Measurements from ENCODE around the gene CLDN11. TPM values are rescaled to one million over a fixed set of nuclear protein-coding genes. Genes with fewer than 3 reads are reported as not detected.

The CLDN11 gene
- total RNA-seq, 2 donors from 2014 or later, result 9.0 to 15.8 TPM

DNA sequence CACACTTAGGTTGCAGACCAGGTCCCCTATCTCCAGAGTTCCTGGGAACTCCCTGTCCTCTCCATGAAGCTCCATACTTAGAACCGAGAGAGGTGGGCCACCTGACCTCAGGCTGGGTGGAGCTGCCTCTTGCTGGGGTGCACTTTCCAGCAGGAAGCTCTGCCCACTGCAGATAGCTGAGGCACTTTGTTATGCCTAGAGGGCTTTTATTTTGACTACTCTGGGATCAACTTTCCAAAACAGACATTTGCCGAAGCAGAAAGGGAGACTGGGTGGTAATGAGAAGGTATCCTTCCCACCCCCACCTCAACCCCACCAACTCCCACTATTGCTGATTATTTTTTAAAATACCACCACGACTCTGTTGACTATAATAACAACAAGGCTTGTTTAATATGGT, 54.7 kb downstream of the CLDN11 start:
- no peaks in the 10 kb centered on the region for H3K9me3 ChIP-seq
- no peak for DNase-seq (ENCODE audit: low spot score)

DNA sequence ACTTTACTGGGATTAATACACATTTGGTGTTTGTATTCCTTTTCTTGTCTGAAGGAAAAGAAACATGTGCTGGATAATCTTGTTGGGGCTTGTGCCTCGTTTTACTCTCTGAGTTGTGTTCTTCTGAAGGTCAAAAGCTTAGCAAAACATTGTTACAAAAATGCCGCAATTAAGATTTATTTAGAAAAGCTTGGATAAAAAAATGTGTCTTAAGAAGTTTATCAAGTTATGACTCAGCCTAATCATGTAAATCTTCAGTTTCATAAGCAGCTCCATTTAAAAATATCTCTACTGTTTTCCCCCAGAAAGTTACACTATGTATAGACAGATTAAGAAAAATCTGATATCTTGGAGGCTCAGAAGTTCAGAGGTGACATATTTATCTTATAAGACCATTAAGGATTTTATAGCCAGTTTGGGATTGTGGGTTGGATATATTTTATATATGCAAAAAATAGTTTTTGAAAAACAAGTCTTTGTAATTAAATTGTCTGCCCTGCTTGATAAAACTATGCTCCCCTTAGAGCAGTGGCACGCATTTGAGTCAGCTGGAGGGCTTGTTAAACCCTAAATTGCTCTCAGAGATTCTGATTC, 56.5 kb downstream of the CLDN11 start:
- Histone ChIP-seq H3K27ac (no peak overlapping the region), H3K9me3 (no peaks in the 10 kb centered on the region), H3K4me3 (no peak overlapping the region), H3K27me3 (no peaks in the 10 kb centered on the region), H3K4me1 (no peaks in the 10 kb centered on the region), H3K36me3 (no peaks in the 10 kb centered on the region)
- DNase-seq (ENCODE audit: low spot score), result no peak
- TF ChIP-seq, protein P1, sequence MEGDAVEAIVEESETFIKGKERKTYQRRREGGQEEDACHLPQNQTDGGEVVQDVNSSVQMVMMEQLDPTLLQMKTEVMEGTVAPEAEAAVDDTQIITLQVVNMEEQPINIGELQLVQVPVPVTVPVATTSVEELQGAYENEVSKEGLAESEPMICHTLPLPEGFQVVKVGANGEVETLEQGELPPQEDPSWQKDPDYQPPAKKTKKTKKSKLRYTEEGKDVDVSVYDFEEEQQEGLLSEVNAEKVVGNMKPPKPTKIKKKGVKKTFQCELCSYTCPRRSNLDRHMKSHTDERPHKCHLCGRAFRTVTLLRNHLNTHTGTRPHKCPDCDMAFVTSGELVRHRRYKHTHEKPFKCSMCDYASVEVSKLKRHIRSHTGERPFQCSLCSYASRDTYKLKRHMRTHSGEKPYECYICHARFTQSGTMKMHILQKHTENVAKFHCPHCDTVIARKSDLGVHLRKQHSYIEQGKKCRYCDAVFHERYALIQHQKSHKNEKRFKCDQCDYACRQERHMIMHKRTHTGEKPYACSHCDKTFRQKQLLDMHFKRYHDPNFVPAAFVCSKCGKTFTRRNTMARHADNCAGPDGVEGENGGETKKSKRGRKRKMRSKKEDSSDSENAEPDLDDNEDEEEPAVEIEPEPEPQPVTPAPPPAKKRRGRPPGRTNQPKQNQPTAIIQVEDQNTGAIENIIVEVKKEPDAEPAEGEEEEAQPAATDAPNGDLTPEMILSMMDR (IDR thresholded peaks at IDR 0.05), result no peak

More for the DNA sequence above, 54.7 kb downstream of the CLDN11 start:
- no peak overlapping the region for H3K27ac ChIP-seq
- H3K36me3 ChIP-seq, result no peaks in the 10 kb centered on the region
- H3K27me3 ChIP-seq, result no peaks in the 10 kb centered on the region
- TF ChIP-seq, protein P1 (IDR thresholded peaks at IDR 0.05), result no peak
- H3K4me3 ChIP-seq, result no peak overlapping the region
- H3K4me1 ChIP-seq, result no peaks in the 10 kb centered on the region

DNA sequence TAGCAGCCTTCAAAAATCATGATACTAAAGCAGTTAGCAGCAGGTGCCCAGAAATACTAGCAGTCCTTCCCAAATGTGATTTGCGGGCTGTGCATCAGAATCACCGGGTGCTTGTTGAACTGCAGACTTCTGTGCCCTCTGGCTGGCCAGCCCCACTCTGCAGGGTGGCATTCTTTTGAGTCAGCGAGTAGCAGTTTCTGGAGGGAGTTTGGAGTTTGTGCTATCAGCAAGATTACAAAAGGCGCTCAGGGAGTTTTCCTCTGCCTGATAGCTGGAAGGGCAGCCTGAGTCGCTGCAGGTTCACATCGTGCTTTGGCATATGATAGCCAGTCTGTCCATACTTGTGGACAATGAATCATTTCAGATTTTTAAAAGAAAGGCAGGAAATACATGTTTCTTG, 57.6 kb downstream of the CLDN11 start:
- no peaks in the 10 kb centered on the region for H3K36me3 ChIP-seq
- DNase-seq (ENCODE audit: low spot score), result no peak
- no peaks in the 10 kb centered on the region for H3K4me1 ChIP-seq
- TF ChIP-seq, protein P1 (IDR thresholded peaks at IDR 0.05), result no peak
- no peak overlapping the region for H3K4me3 ChIP-seq
- no peaks in the 10 kb centered on the region for H3K9me3 ChIP-seq
- H3K27me3 ChIP-seq, result no peaks in the 10 kb centered on the region
- H3K27ac ChIP-seq, result no peak overlapping the region

DNA sequence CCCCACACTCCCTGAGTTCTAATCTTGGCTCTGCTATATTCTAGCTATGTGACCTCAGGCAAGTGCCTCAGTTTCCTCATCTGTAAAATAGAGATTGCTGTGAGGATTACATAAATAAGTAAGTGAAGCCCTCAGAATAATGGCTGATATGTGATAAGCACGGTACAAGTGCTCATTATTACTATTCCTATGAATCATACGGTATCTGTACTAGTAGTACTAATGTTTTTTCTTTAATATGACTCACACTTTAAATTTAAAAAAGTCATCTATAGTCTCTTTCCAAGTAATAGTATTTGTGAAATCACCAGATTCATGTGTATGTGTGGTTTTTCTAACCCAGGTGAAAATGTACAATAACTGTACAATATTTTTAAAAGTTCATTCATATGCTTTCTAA, 58.7 kb downstream of the CLDN11 start:
- Histone ChIP-seq H3K27me3 (no peaks in the 10 kb centered on the region), H3K4me3 (no peak overlapping the region), H3K27ac (no peak overlapping the region), H3K36me3 (no peaks in the 10 kb centered on the region), H3K9me3 (no peaks in the 10 kb centered on the region), H3K4me1 (no peaks in the 10 kb centered on the region)
- TF ChIP-seq, protein P1 (IDR thresholded peaks at IDR 0.05), result no peak
- DNase-seq (ENCODE audit: low spot score), result no peak

DNA sequence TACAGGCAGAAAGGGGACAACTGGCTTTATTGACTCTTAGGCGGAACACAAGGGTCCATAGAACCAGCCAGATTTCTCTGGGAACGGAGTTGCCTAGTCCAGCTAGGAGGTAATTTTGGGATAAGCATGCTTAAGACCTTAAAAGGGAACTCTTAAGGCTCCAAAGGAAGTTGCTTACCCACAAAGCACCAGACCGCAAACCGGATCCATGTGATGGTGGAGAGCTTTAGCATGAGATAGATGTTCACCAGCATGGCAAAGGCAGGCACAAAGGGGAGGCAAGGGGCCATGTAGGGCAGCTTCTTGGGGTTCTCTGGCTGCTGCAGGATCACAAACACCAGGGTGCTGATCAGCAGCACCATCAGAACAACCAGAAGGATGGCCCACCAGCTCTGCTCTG, 61.4 kb downstream of the CLDN11 start:
- Histone ChIP-seq H3K4me1 (no peaks in the 10 kb centered on the region), H3K27me3 (no peaks in the 10 kb centered on the region), H3K27ac (no peak overlapping the region), H3K9me3 (no peaks in the 10 kb centered on the region), H3K36me3 (no peaks in the 10 kb centered on the region), H3K4me3 (no peak overlapping the region)
- no peak for DNase-seq (ENCODE audit: low spot score)
- TF ChIP-seq, protein P1 (IDR thresholded peaks at IDR 0.05), result no peak

DNA sequence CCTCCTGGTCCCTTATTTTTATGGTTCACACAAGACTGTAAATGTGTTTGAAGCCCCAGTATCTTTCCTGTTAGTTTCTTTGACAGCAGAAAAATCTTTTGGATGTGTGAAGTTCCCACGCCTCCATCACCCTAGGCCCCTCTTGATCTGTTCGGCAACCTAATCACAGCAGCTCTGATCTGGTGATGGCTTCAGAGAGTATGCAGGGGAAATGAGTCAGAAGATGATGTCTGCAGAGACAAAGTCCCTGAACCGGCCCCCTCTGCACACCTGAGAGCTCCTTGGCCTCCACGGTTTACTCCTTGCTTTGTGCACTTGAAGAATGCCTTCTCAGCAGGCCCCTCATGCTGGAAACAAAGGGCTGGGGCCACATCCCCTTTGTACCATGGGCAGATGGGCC, 63.5 kb downstream of the CLDN11 start:
- TF ChIP-seq, protein P1 (IDR thresholded peaks at IDR 0.05), result no peak

More for the DNA sequence above, 63.5 kb downstream of the CLDN11 start:
- no peak for DNase-seq (ENCODE audit: low spot score)
- Histone ChIP-seq H3K27me3 (no peaks in the 10 kb centered on the region), H3K27ac (no peak overlapping the region), H3K4me3 (no peak overlapping the region), H3K9me3 (no peaks in the 10 kb centered on the region), H3K4me1 (no peaks in the 10 kb centered on the region), H3K36me3 (no peaks in the 10 kb centered on the region)
